Naive B cell (primary cell): ENCODE data around the gene FRAS1. TPM values are rescaled to one million over a fixed set of nuclear protein-coding genes. Genes with fewer than 3 reads are reported as not detected.
A peak's percentile ranks its signal among the peaks of the same experiment; 100 is the strongest.
"Not testable (repeated sequence)": the region's sequence is repeated elsewhere in the genome, so short reads cannot be mapped to it uniquely, and the experiment has no call there.

Source experiments
- ATAC-seq, 2 donors: fragments of 150-1000 bp; cut with Tn5 transposase; 2 replicates each; pipeline ENCODE4 v1.10.0; 2021; ENCODE audit warnings: low read depth in 2 of 2, mild to moderate bottlenecking in 2 of 2, moderate library complexity in 2 of 2
- DNase-seq: peaks from one replicate; pipeline ENCODE4 v3.0.0; 2022
- H3K27ac Mint-ChIP-seq, 6 donors: one replicate each; pipeline ENCODE4 v1.8.0; 2020 to 2022; ENCODE audit warnings: mild to moderate bottlenecking in 6 of 6, mixed read lengths in 6 of 6, moderate library complexity in 5 of 6, inconsistent platforms in 2 of 6
- H3K27me3 Mint-ChIP-seq, 3 donors: one replicate each; pipeline ENCODE4 v1.8.0; 2021 to 2022; ENCODE audit warnings: mixed read lengths in 3 of 3, mild to moderate bottlenecking in 1 of 3
- H3K36me3 Mint-ChIP-seq, 2 donors: one replicate each; pipeline ENCODE4 v1.8.0; 2020 to 2022; ENCODE audit warnings: mixed read lengths in 2 of 2, inconsistent platforms in 1 of 2, mild to moderate bottlenecking in 1 of 2
- H3K4me1 Mint-ChIP-seq, 3 donors: one replicate each; pipeline ENCODE4 v1.8.0; 2020 to 2022; ENCODE audit warnings: mixed read lengths in 3 of 3, inconsistent platforms in 1 of 3, mild to moderate bottlenecking in 1 of 3, moderate library complexity in 1 of 3
- H3K4me3 Mint-ChIP-seq, 8 donors: one replicate each; pipeline ENCODE4 v1.8.0; 2020 to 2022; ENCODE audit warnings: mild to moderate bottlenecking in 8 of 8, mixed read lengths in 8 of 8, moderate library complexity in 8 of 8, inconsistent platforms in 2 of 8
- H3K9me3 Mint-ChIP-seq, 7 donors: one replicate each; pipeline ENCODE4 v1.8.0; 2020 to 2022; ENCODE audit warnings: mixed read lengths in 7 of 7, mild to moderate bottlenecking in 5 of 7, inconsistent platforms in 2 of 7, moderate library complexity in 1 of 7
- polyA plus RNA-seq, 6 donors: library from polyadenylated mRNA; unstranded; fragments of 300-500 nt; fragmentation: Illumina TruSeq; gene quantifications; one replicate each; pipeline ENCODE4 v1.2.3, GENCODE V29; 2021; ENCODE audit warnings: low read depth in 6 of 6

The FRAS1 gene
- polyA plus RNA-seq, 6 donors from 2014 or later, result 0.01 to 0.09 TPM; not detected in 4

DNA sequence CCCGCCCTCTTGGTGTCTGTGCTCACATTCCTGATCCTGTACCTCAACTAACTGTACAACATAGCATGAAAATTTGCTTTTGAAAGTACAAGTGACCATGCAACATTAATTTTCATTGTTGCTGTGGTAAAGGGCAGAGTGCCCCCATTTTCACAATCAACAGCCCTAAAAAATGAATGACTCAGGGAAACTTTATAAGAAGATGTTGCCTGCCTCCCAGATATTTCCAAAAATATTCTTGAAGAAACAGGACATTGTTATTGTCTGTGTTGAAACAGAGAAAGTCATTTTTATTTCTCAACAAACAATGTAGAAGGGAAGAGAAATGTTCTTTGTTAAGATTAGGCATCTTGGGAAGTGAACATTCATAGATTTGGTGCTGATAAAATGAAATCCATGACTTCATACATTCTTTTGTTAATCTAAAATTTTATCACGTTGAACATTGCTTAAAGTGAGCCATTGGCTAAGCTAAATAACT is 380.5 kb downstream of the FRAS1 start:
- Mint-ChIP-seq H3K9me3 (no peaks in the 10 kb centered on the region), H3K36me3 (no peaks in the 10 kb centered on the region), H3K4me3 (no peak overlapping the region), H3K27ac (no peak overlapping the region), H3K27me3 (peaks cover 3 to 17% (median 10%) of the 10 kb centered on the region in 3 donors), H3K4me1 (no peaks in the 10 kb centered on the region)
- no peak for DNase-seq
- ATAC-seq, result no peak

DNA sequence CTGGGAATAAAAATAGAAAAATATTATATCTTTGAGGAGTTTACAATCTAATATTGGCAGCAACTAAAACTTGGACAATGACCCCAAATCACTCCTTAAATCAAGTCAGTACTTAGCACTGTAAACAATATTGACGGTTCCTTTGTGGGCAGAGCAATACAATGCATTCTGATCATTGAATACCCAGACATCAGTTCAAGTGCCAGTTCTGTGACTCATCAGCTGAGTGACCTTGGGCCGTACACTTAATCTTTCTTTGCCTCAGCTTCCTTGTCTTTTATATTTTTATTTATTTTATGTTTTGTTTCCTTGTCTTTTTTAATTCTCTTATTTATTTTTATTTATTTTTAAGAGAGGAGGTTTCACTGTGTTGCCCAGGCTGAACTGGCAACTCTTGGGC is 382.2 kb downstream of the FRAS1 start:
- Mint-ChIP-seq H3K4me3 (no peak overlapping the region), H3K36me3 (no peaks in the 10 kb centered on the region), H3K9me3 (no peaks in the 10 kb centered on the region), H3K27ac (no peak overlapping the region), H3K4me1 (no peaks in the 10 kb centered on the region), H3K27me3 (peaks cover 3 to 17% (median 7%) of the 10 kb centered on the region in 3 donors)
- no peak for ATAC-seq
- no peak for DNase-seq

DNA sequence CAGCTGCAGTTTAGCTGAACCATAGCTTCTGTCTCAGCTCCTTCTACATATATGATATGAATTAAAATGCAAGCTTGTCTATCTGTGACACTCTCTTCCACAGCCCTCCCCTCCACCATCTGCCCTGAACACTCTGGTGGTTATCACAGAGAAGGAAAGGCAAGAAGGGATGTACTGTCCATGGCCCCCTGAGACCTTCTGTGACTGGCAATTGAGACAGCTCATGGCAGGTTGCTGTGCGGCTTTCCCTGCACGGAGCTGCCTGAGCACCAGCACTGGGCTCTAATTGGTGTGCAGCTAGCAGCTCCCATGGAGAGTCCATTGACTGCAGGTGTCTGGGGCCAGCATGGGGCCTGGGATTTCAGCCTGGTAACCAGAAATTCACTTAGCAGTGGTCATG is 384.6 kb downstream of the FRAS1 start:
- DNase-seq, result no peak
- Mint-ChIP-seq H3K36me3 (no peaks in the 10 kb centered on the region), H3K27ac (no peak overlapping the region), H3K4me3 (no peak overlapping the region), H3K27me3 (peaks cover 3 to 17% (median 7%) of the 10 kb centered on the region in 3 donors), H3K9me3 (no peaks in the 10 kb centered on the region), H3K4me1 (no peaks in the 10 kb centered on the region)
- ATAC-seq, result no peak

DNA sequence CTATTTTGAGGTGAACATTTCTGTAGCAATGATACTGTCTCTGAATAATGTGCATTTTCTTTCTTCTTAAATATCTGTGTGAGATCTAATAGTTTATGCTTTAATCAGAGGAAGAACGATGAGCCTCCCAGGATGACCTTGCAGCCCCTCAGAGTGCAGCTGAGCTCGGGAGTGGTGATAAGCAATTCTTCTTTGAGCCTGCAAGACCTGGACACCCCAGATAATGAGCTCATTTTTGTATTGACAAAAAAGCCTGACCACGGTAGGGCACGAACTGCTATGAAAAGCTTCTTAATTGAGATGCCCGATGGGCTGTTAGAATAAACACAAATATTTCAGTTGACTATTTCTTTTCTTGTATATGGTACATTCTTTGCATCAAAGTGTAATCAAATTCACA is 389.5 kb downstream of the FRAS1 start:
- Mint-ChIP-seq H3K36me3 (no peaks in the 10 kb centered on the region), H3K27ac (peak overlapping the region in 1 of 6 donors; percentile 40), H3K9me3 (peaks cover 0 to 3% (median 0%) of the 10 kb centered on the region in 7 donors), H3K4me3 (no peak overlapping the region), H3K27me3 (peaks cover 0 to 9% (median 0%) of the 10 kb centered on the region in 3 donors), H3K4me1 (peaks cover 0 to 11% (median 0%) of the 10 kb centered on the region in 3 donors)
- ATAC-seq (no peak), DNase-seq (no peak)

DNA sequence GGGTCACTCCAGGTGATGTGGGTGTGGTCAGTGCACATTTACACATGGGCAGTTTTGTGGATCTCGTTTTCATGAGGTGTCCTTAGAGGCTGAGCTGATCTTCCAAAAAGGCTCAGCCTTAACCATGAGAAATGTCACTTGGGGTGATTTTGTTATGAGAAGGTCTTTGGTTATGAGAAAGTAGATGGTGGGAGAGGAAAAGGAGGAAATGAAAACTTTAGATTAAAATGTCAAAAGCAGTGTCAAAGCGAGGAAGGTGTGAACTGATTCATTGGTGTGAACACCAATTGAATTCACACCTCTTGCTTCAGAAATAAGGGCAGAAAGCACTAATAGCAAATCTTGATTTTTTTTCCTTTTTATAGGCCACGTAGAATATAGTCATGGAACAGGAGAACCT is 394.3 kb downstream of the FRAS1 start:
- Mint-ChIP-seq H3K4me3 (no peak overlapping the region), H3K27ac (peak overlapping the region in 1 of 6 donors; percentile 81), H3K27me3 (peaks cover 5 to 29% (median 26%) of the 10 kb centered on the region in 3 donors), H3K9me3 (peaks cover 0 to 3% (median 0%) of the 10 kb centered on the region in 7 donors), H3K36me3 (no peaks in the 10 kb centered on the region), H3K4me1 (peaks cover 0 to 11% (median 0%) of the 10 kb centered on the region in 3 donors)
- no peak for DNase-seq
- ATAC-seq, result no peak

DNA sequence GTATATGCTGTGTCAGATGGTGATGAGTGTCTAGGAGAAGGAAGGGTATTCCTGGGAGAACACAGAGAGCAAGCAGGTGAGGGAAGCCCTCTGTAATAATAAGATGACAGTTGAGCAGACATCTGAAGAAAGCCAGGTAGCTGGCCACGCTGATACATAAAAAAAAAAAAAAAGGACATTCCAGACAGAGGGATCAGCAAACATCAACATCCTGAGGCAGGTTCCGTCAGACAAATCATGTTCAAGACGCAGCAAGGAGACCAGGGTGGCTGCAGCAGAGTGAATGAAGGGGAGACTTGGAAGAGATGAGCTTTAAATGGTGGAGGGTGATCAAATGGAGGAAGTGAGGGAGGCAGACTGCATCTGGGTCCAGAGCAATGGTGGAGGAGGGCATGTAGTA is 396.9 kb downstream of the FRAS1 start:
- Mint-ChIP-seq H3K4me3 (no peak overlapping the region), H3K27me3 (peaks cover 11 to 32% (median 26%) of the 10 kb centered on the region in 3 donors), H3K9me3 (peaks cover 0 to 3% (median 0%) of the 10 kb centered on the region in 7 donors), H3K4me1 (peaks cover 0 to 5% (median 0%) of the 10 kb centered on the region in 3 donors), H3K36me3 (no peaks in the 10 kb centered on the region), H3K27ac (peak overlapping the region in 1 of 6 donors; percentile 26)
- DNase-seq (no peak), ATAC-seq (no peak)

DNA sequence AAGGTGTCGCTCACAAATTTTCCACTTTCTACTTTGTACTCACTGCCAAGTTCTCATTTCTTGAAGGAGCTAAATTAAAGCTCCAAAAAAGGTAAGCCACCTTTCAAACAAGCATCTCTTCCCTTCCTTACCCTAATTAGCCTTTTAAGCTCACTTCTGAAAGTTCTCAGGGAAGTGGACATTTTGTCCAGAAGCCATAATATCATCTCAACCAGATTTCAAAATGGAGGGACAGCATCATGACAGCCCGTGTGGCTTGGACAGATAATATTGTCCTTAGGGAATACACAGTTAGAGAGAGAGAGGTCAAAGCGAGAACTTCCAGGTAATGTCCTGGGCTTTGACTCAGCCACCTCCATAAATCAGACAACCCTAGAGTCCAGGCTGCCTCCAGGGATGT is 400.6 kb downstream of the FRAS1 start:
- Mint-ChIP-seq H3K4me1 (no peaks in the 10 kb centered on the region), H3K36me3 (no peaks in the 10 kb centered on the region), H3K9me3 (no peaks in the 10 kb centered on the region)

DNA sequence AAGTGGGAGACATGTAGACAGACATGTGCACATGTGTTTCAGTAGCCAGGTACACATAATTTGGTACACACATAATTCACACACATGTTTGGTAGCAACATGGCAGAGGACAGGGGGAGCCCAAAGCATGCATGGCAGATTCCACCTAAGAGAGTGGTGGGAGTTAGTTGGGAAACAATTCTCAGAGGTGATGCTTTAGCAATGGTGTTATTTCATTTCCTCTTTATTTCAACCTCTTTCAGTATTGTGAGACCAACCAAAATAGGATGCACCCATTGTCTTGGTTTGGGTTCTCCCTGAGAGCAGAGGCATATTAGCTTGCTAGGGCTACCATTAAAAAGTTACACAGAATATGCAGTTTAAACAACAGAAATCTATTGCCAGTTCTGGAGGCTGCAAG is 402.2 kb downstream of the FRAS1 start:
- Mint-ChIP-seq H3K9me3 (no peaks in the 10 kb centered on the region), H3K27ac (no peak overlapping the region), H3K4me1 (no peaks in the 10 kb centered on the region), H3K4me3 (no peak overlapping the region), H3K36me3 (no peaks in the 10 kb centered on the region), H3K27me3 (peaks cover 11 to 27% (median 11%) of the 10 kb centered on the region in 3 donors)
- ATAC-seq (no peak), DNase-seq (no peak)

More for the DNA sequence above, 400.6 kb downstream of the FRAS1 start:
- ATAC-seq (no peak), DNase-seq (no peak)
- Mint-ChIP-seq H3K27me3 (peaks cover 11 to 40% (median 26%) of the 10 kb centered on the region in 3 donors), H3K4me3 (no peak overlapping the region), H3K27ac (no peak overlapping the region)

DNA sequence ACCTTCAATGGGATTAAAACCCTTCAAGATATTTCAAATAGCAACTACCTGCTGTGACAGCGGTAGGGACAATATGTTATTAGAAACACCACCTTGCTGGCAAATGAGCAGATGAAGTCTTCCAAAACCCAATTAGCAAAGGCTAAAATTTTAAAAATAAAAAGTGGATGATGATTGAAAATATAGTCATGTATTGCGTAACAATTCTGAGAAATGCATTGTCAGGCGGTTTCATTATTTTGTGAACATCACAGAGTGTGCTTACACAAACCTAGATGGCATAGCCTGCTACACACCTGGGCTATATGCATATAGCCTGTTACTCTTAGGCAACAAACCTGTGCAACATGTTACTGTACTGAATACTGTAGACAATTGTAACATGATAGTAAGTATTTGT is 403.2 kb downstream of the FRAS1 start:
- ATAC-seq (no peak), DNase-seq (no peak)
- H3K27ac Mint-ChIP-seq, result no peak overlapping the region
- H3K4me3 Mint-ChIP-seq, result no peak overlapping the region
- H3K9me3 Mint-ChIP-seq, result no peaks in the 10 kb centered on the region
- H3K27me3 Mint-ChIP-seq, result peaks cover under 1 to 17% (median 11%) of the 10 kb centered on the region in 3 donors
- no peaks in the 10 kb centered on the region for H3K36me3 Mint-ChIP-seq
- no peaks in the 10 kb centered on the region for H3K4me1 Mint-ChIP-seq

DNA sequence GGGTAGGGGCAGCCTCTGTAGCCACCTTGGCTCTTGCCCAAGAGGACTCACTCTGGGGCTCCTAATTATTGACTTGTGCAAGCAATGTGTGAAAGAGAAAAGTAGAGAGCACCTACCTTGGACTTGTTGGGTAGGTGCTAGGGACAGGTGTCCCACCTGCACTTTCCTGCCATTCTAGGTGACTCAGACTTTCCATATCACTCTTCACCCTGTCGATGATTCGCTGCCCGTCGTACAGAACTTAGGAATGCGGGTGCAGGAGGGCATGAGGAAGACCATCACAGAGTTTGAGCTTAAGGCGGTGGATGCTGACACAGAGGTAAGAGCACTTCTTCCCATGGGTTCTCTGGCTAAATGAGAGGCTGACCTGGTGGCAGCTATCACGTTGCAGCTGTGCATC is 407.1 kb downstream of the FRAS1 start:
- H3K4me1 Mint-ChIP-seq, result no peaks in the 10 kb centered on the region
- ATAC-seq (no peak), DNase-seq (no peak)
- H3K4me3 Mint-ChIP-seq, result no peak overlapping the region
- H3K9me3 Mint-ChIP-seq, result peaks cover 0 to 5% (median 0%) of the 10 kb centered on the region in 7 donors
- peaks cover 9 to 11% (median 10%) of the 10 kb centered on the region in 3 donors for H3K27me3 Mint-ChIP-seq
- peak overlapping the region in 1 of 6 donors; percentile 53 for H3K27ac Mint-ChIP-seq
- no peaks in the 10 kb centered on the region for H3K36me3 Mint-ChIP-seq

DNA sequence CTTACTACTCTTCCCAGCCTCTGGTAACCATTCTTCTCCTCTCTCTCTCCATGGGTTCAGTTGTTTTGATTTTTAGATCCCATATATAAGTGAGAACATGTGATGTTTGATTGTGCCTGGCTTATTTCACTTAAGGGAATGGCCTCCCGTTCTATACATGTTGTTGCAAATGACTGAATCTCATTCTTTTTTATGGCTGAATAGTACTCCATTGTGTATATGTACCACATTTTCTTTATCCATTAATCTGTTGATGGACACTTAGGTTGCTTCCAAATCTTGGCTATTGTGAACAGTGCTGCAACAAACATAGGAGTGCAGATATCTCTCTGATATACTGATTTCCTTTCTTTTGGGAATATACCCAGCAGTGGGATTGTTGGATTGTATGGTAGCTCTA is 410.1 kb downstream of the FRAS1 start:
- H3K36me3 Mint-ChIP-seq, H3K4me3 Mint-ChIP-seq, ATAC-seq, H3K4me1 Mint-ChIP-seq, H3K27ac Mint-ChIP-seq, DNase-seq, H3K9me3 Mint-ChIP-seq: not testable (repeated sequence)
- H3K27me3 Mint-ChIP-seq, result peaks cover 17 to 25% (median 23%) of the 10 kb centered on the region in 3 donors

DNA sequence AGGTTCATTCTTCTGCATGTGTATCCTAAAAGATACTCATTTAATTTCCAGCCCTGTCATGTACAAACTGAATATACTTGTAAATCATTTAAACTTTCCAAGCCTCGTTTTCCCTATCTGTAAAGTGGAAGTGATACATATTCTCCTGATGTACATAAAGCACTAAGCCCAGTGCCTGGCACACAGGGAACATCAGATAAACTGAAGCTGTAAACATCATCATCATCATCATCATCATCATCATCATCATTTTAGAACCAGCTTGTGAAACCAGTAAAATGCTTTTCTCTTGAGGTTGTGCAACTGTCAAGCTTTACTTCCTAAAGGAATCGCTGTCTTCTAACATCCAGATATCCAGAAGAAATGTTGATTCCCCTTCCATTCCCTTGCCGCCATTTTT is 411.1 kb downstream of the FRAS1 start:
- Mint-ChIP-seq H3K4me3 (no peak overlapping the region), H3K36me3 (peaks cover 0 to 3% of the 10 kb centered on the region in 2 donors), H3K9me3 (peaks cover 0 to 5% (median 0%) of the 10 kb centered on the region in 7 donors), H3K27ac (no peak overlapping the region), H3K4me1 (no peaks in the 10 kb centered on the region), H3K27me3 (peaks cover 17 to 25% (median 24%) of the 10 kb centered on the region in 3 donors)
- ATAC-seq, result no peak
- no peak for DNase-seq

DNA sequence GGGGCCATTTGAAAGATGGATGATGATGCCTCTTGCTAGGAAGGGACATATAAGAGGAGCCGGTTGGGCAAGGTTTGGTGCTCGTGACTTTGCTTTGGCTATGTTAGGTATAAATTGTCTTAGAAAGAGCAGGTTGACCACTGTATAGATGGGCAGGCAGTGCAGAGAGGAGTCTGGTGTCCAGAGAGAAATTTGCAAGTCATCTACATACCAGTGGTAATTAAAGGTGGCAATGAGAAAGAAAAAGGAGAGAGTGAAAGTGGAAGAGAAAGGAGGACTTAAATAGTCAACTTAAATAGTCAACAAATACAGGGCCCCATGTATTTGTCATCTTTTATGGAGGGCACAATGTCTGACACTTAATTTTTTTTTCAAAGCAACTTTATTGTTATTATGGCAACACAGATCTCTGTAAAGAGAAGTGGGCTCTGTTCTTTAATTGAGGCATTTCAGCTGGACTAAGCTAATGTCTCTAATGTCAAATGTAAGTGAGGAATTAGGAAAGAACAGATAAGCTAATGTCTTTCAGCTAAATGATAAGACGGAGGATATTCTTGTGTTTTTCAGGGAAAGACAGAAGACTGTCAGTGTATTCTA is 419.1 kb downstream of the FRAS1 start:
- H3K27me3 Mint-ChIP-seq, result peaks cover 6 to 15% (median 6%) of the 10 kb centered on the region in 3 donors
- no peaks in the 10 kb centered on the region for H3K4me1 Mint-ChIP-seq
- ATAC-seq (no peak), DNase-seq (no peak)
- peaks cover 0 to 3% of the 10 kb centered on the region in 2 donors for H3K36me3 Mint-ChIP-seq
- no peak overlapping the region for H3K27ac Mint-ChIP-seq
- no peaks in the 10 kb centered on the region for H3K9me3 Mint-ChIP-seq
- H3K4me3 Mint-ChIP-seq, result no peak overlapping the region

DNA sequence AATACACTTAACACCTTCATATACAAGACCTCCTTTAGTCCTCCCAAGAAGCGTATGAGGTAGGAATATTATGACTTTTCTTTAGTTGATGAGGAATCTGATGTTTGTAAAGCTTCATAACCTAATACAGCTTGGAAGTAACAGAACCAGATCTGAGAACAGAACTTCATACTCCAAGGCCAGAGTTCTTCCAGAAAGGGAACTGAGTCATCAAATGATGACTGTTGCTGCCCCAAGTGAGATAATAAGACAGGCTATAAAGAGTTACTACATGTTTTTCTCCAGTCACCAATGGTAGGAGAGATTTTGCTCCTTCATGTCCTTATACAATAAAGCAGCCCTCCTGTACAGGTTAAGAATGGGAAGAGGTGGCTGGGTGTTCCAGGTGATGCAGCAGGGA is 420.2 kb downstream of the FRAS1 start:
- Mint-ChIP-seq H3K27me3 (peaks cover 0 to 7% (median 0%) of the 10 kb centered on the region in 3 donors), H3K4me1 (no peaks in the 10 kb centered on the region), H3K4me3 (no peak overlapping the region), H3K36me3 (no peaks in the 10 kb centered on the region), H3K27ac (no peak overlapping the region), H3K9me3 (no peaks in the 10 kb centered on the region)
- ATAC-seq, result no peak
- no peak for DNase-seq
